GM12878 (cell line): ENCODE data around the gene MESP2.

Source experiments
- CTCF ChIP-seq, 3 experiments: IDR thresholded peaks in 2 of 3; conservative IDR thresholded peaks in 1 of 3; 2 replicates each; pipeline ENCODE4 v1.5.1; 2011; ENCODE audit warnings: low read depth in 3 of 3, low read length in 3 of 3, mild to moderate bottlenecking in 3 of 3, control low read depth in 2 of 3, moderate library complexity in 2 of 3, inconsistent platforms in 1 of 3, mixed read lengths in 1 of 3; ENCODE audit not compliant: control insufficient read depth in 2 of 3, insufficient read depth in 1 of 3; ENCODE audit errors: extremely low read depth in 1 of 3
- EP300 ChIP-seq, 2 experiments: fragments of 150-350 bp in 1 of 2; IDR thresholded peaks; 2 replicates each; pipeline ENCODE4 v1.6.1; 2011 to 2012; ENCODE audit warnings: low read depth in 2 of 2, low read length in 2 of 2, borderline replicate concordance in 1 of 2, improper control_type of control experiment in 1 of 2, inconsistent platforms in 1 of 2; ENCODE audit not compliant: control insufficient read depth in 1 of 2
- EZH2 ChIP-seq: IDR thresholded peaks from 2 replicates; pipeline ENCODE4 v1.6.1; 2012; ENCODE audit warnings: low read depth, mild to moderate bottlenecking, control low read depth, inconsistent platforms, low read length, borderline replicate concordance; ENCODE audit not compliant: control insufficient read depth
- FOS ChIP-seq: IDR thresholded peaks from 3 replicates; pipeline ENCODE4 v1.6.1; 2011; ENCODE audit warnings: borderline replicate concordance; ENCODE audit not compliant: insufficient read length; ENCODE audit errors: extremely low read depth
- FOXK2 ChIP-seq: fragments of 450-650 bp; IDR thresholded peaks from 2 replicates; pipeline ENCODE4 v1.6.1; 2017; ENCODE audit warnings: mild to moderate bottlenecking, moderate library complexity
- JUND ChIP-seq: IDR thresholded peaks from 2 replicates; pipeline ENCODE4 v1.6.1; 2012; ENCODE audit warnings: low read depth, mild to moderate bottlenecking, low read length, improper control_type of control experiment, moderate library complexity
- SMAD1 ChIP-seq: fragments of 450-650 bp; IDR thresholded peaks from 2 replicates; pipeline ENCODE4 v1.6.1; 2018; ENCODE audit warnings: mild to moderate bottlenecking, low read depth; ENCODE audit not compliant: partially characterized antibody
- SP1 ChIP-seq: IDR thresholded peaks from one replicate; pipeline ENCODE4 v1.6.1; 2011; ENCODE audit warnings: low read depth, low read length
- SPI1 ChIP-seq: IDR thresholded peaks from 2 replicates; pipeline ENCODE4 v1.6.1; 2011; ENCODE audit warnings: low read depth, mild to moderate bottlenecking, low read length, moderate library complexity, borderline replicate concordance; ENCODE audit not compliant: insufficient read depth
- TF ChIP-seq, protein P1 (sequence below): fragments of 450-650 bp; formaldehyde crosslinking; IDR thresholded peaks from 2 replicates; pipeline ENCODE4 v1.5.0; 2022; ENCODE audit warnings: mild to moderate bottlenecking, missing genetic modification characterization

GRCh38 chr15:89815769-89816168, 39.6 kb downstream of the MESP2 start:
- no peak for TF ChIP-seq SP1
- TF ChIP-seq JUND, result no peak
- TF ChIP-seq FOS, result no peak
- TF ChIP-seq EZH2, result no peak
- TF ChIP-seq SPI1, result no peak
- no peak for TF ChIP-seq FOXK2
- TF ChIP-seq, protein P1, sequence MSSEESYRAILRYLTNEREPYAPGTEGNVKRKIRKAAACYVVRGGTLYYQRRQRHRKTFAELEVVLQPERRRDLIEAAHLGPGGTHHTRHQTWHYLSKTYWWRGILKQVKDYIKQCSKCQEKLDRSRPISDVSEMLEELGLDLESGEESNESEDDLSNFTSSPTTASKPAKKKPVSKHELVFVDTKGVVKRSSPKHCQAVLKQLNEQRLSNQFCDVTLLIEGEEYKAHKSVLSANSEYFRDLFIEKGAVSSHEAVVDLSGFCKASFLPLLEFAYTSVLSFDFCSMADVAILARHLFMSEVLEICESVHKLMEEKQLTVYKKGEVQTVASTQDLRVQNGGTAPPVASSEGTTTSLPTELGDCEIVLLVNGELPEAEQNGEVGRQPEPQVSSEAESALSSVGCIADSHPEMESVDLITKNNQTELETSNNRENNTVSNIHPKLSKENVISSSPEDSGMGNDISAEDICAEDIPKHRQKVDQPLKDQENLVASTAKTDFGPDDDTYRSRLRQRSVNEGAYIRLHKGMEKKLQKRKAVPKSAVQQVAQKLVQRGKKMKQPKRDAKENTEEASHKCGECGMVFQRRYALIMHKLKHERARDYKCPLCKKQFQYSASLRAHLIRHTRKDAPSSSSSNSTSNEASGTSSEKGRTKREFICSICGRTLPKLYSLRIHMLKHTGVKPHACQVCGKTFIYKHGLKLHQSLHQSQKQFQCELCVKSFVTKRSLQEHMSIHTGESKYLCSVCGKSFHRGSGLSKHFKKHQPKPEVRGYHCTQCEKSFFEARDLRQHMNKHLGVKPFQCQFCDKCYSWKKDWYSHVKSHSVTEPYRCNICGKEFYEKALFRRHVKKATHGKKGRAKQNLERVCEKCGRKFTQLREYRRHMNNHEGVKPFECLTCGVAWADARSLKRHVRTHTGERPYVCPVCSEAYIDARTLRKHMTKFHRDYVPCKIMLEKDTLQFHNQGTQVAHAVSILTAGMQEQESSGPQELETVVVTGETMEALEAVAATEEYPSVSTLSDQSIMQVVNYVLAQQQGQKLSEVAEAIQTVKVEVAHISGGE, result no peak
- no peak for TF ChIP-seq CTCF (IDR thresholded peaks at IDR 0.05 in 2 of 3, conservative IDR thresholded peaks at IDR 0.05 in 1 of 3; ENCODE audit: control insufficient read depth in 2 of 3, extremely low read depth in 1 of 3, insufficient read depth in 1 of 3, low read depth in 3 of 3, low read length in 3 of 3)
- TF ChIP-seq EP300 (IDR thresholded peaks at IDR 0.05; ENCODE audit: borderline replicate concordance in 1 of 2, control insufficient read depth in 1 of 2, low read depth in 2 of 2, low read length in 2 of 2), result no peak
- TF ChIP-seq SMAD1, result no peak
